Left colon (tissue), 2 donors: ENCODE results near the gene DENND4C. TPM values are rescaled to one million over a fixed set of nuclear protein-coding genes. Genes with fewer than 3 reads are reported as not detected.
A peak's percentile ranks its signal among the peaks of the same experiment; 100 is the strongest.
"Not testable (repeated sequence)": the region's sequence is repeated elsewhere in the genome, so short reads cannot be mapped to it uniquely, and the experiment has no call there.

ENCODE experiments used
- ATAC-seq: fragments of 200-7000 bp; cut with Tn5 transposase; one replicate; pipeline ENCODE4 v1.9.1; 2020; ENCODE audit warnings: mild to moderate bottlenecking, moderate library complexity
- DNase-seq, 2 donors: peaks; one replicate each; pipeline ENCODE4 v3.0.0-alpha.2; 2020
- intact Hi-C, 2 donors: fragments of 100-400 bp; cut with DNase I in 1 of 2; cut with micrococcal nuclease in 1 of 2; formaldehyde crosslinking; loops; one replicate each; pipeline versions ENCODE4 v1.11.2 to v1.14.0; 2022; cut with DNase I, micrococcal nuclease
- long read RNA-seq: library from polyadenylated mRNA; unstranded; transcript quantifications from one replicate; pipeline ENCODE4 v2.0.0, GENCODE V29; 2021
- total RNA-seq, 2 donors: library from RNA; stranded (reverse); fragmentation: NEBNext Ultra II Directional; extraction: Animal tissue kit (Norgen Biotek cat#: 25700); gene quantifications; one replicate each; pipeline ENCODE4 v1.2.1, GENCODE V29; 2021
- donor health status: DM: no; HTN: no; CAD: no.
- donor health status: DM: yes; HTN: yes; CAD: no.

Gene DENND4C
- total RNA-seq = 10 to 100 TPM; 59.6 to 67.0 TPM
- long read RNA-seq, full-length matches to known transcripts = 9 of 25 reads
- long read RNA-seq, partial matches to known transcripts = 5 of 25 reads
- long read RNA-seq, other reads (novel, unspliced or antisense) = 11 of 25 reads

- intact Hi-C loops = loop anchor here in 1 of 2 donors (10.0 kb wide), 1 partner anchor 74 kb away; no protein-coding TSS in a partner anchor
- DNase-seq = peak; percentile 86 to 90
- peak; percentile 82 for ATAC-seq
Observed at GRCh38 chr9:19230355-19231125, at the start of gene DENND4C. Gene DENND4C, plus strand, starts transcription at chr9:19230693. Its CDS starts 45,482 bp downstream, at chr9:19276175.

- ATAC-seq (peak; percentile 61), DNase-seq (no peak)
- intact Hi-C loops = no loop called here
Observed at GRCh38 chr9:19180991-19181390, 49.5 kb upstream of the DENND4C start.

GRCh38 chr9:19181561-19181960 is 48.9 kb upstream of the DENND4C start:
- intact Hi-C loops = no loop called here
- ATAC-seq (no peak), DNase-seq (no peak)

- peak; percentile 84 for ATAC-seq
Observed at GRCh38 chr9:19184144-19184917, 46.2 kb upstream of the DENND4C start.

GRCh38 chr9:19185191-19185590 is 45.3 kb upstream of the DENND4C start:
- no peak for DNase-seq
- intact Hi-C loops = no loop called here

More at GRCh38 chr9:19184144-19184917, 46.2 kb upstream of the DENND4C start:
- intact Hi-C loops = no loop called here
- peak; percentile 64 to 88 for DNase-seq

GRCh38 chr9:19186232-19186631 is 44.3 kb upstream of the DENND4C start:
- intact Hi-C loops = no loop called here
- ATAC-seq = peak; percentile 15
- DNase-seq = no peak

More at GRCh38 chr9:19185191-19185590, 45.3 kb upstream of the DENND4C start:
- ATAC-seq = no peak

- DNase-seq (no peak), ATAC-seq (no peak)
- intact Hi-C loops = no loop called here
Observed at GRCh38 chr9:19188771-19189170, 41.7 kb upstream of the DENND4C start.

- intact Hi-C loops = no loop called here
- ATAC-seq (peak; percentile 40), DNase-seq (no peak)
Observed at GRCh38 chr9:19192202-19193028, 38.1 kb upstream of the DENND4C start.

- no peak for DNase-seq
- peak; percentile 13 for ATAC-seq
- intact Hi-C loops = no loop called here
Observed at GRCh38 chr9:19193029-19193324, 37.5 kb upstream of the DENND4C start.

- intact Hi-C loops, ATAC-seq, DNase-seq: not testable (repeated sequence)
Observed at GRCh38 chr9:19193358-19193973, 37.0 kb upstream of the DENND4C start.

- no peak for ATAC-seq
- no peak for DNase-seq
Observed at GRCh38 chr9:19198406-19198805, 32.1 kb upstream of the DENND4C start.

GRCh38 chr9:19199012-19199411 is 31.5 kb upstream of the DENND4C start:
- ATAC-seq = peak; percentile 49

More at GRCh38 chr9:19198406-19198805, 32.1 kb upstream of the DENND4C start:
- intact Hi-C loops = no loop called here

GRCh38 chr9:19200229-19200628 is 30.3 kb upstream of the DENND4C start:
- DNase-seq = no peak
- intact Hi-C loops = no loop called here
- ATAC-seq = no peak

More at GRCh38 chr9:19199012-19199411, 31.5 kb upstream of the DENND4C start:
- intact Hi-C loops = no loop called here
- no peak for DNase-seq

- intact Hi-C loops = no loop called here
- ATAC-seq (peak; percentile 92), DNase-seq (peak; percentile 60)
Observed at GRCh38 chr9:19201899-19202891, 28.3 kb upstream of the DENND4C start.

- intact Hi-C loops = no loop called here
- ATAC-seq (no peak), DNase-seq (no peak)
Observed at GRCh38 chr9:19203058-19203457, 27.4 kb upstream of the DENND4C start.

- ATAC-seq = no peak
- DNase-seq = no peak
- intact Hi-C loops = no loop called here
Observed at GRCh38 chr9:19208653-19209052, 21.8 kb upstream of the DENND4C start.

GRCh38 chr9:19209188-19209587 is 21.3 kb upstream of the DENND4C start:
- intact Hi-C loops = no loop called here
- ATAC-seq = no peak
- no peak for DNase-seq
